SK-N-SH (cell line): ENCODE results near the gene PLPPR5. TPM values are rescaled to one million over a fixed set of nuclear protein-coding genes. Genes with fewer than 3 reads are reported as not detected.

Experiments used
- CTCF ChIA-PET: fragments of 300-600, 350-600 bp; formaldehyde crosslinking; extraction: SDS; loops from one replicate; lab custom pipeline; 2021; lab: Yijun Ruan, JAX
- POLR2A ChIA-PET: fragments of 350-600 bp; sonication (Branson Sonifier 250); formaldehyde crosslinking; extraction: SDS; loops from one replicate; lab custom pipeline; 2020; ENCODE audit warnings: antibody characterized with exemption, inconsistent platforms; lab: Yijun Ruan, JAX
- DNase-seq: peaks from one replicate; pipeline ENCODE4 v3.0.0; 2012
- H2AFZ ChIP-seq: fragments of 200-600 bp; sonication (generic); 2 replicates; pipeline ENCODE4 v1.8.1; 2016; ENCODE audit warnings: antibody characterized with exemption, mild to moderate bottlenecking, low read depth
- H3F3A ChIP-seq: fragments of 200-600 bp; sonication (generic); replicated peaks from 2 replicates; pipeline ENCODE3; 2016; ENCODE audit warnings: antibody characterized with exemption, mild to moderate bottlenecking; ENCODE audit not compliant: insufficient read depth
- H3K27ac ChIP-seq, 2 experiments: fragments of 200-500 bp in 1 of 2; fragments of 200-600 bp in 1 of 2; sonication (Bioruptor generic) in 1 of 2; sonication (generic), shearing (Covaris generic) in 1 of 2; 2 replicates each; pipeline versions ENCODE4 v1.5.1 to v1.6.1; 2014 to 2016; ENCODE audit warnings: low read depth in 2 of 2, inconsistent platforms in 1 of 2, low read length in 1 of 2, mild to moderate bottlenecking in 1 of 2, mixed read lengths in 1 of 2
- H3K27me3 ChIP-seq: fragments of 200-600 bp; sonication (generic), shearing (Covaris generic); 2 replicates; pipeline ENCODE4 v1.6.1; 2016; ENCODE audit warnings: mixed run types; ENCODE audit not compliant: insufficient read depth
- H3K36me3 ChIP-seq, 2 experiments: fragments of 200-500 bp in 1 of 2; fragments of 200-600 bp in 1 of 2; sonication (Bioruptor generic) in 1 of 2; sonication (generic) in 1 of 2; replicated peaks in 1 of 2; 2 replicates each; pipeline versions ENCODE3 to v1.5.1; 2014 to 2016; ENCODE audit warnings: low read length in 1 of 2, mild to moderate bottlenecking in 1 of 2; ENCODE audit not compliant: insufficient read depth in 2 of 2, control insufficient read depth in 1 of 2
- H3K4me1 ChIP-seq, 2 experiments: fragments of 200-500 bp in 1 of 2; fragments of 200-600 bp in 1 of 2; sonication (Bioruptor generic) in 1 of 2; sonication (generic), shearing (Covaris generic) in 1 of 2; 2 replicates each; pipeline versions ENCODE4 v1.5.1 to v1.6.1; 2014 to 2016; ENCODE audit warnings: low read depth in 1 of 2, low read length in 1 of 2, mixed run types in 1 of 2; ENCODE audit not compliant: insufficient read depth in 2 of 2, control insufficient read depth in 1 of 2
- H3K4me2 ChIP-seq: fragments of 200-600 bp; sonication (generic), shearing (Covaris generic); 2 replicates; pipeline ENCODE4 v1.6.1; 2017; ENCODE audit warnings: mixed run types
- H3K4me3 ChIP-seq, 2 experiments: fragments of 200-500 bp in 1 of 2; fragments of 200-600 bp in 1 of 2; sonication (Bioruptor generic) in 1 of 2; sonication (generic), shearing (Covaris generic) in 1 of 2; 2 replicates each; pipeline versions ENCODE4 v1.5.1 to v1.8.1; 2014 to 2016; ENCODE audit warnings: low read depth in 2 of 2, inconsistent platforms in 1 of 2, low read length in 1 of 2, mild to moderate bottlenecking in 1 of 2, mixed read lengths in 1 of 2, moderate library complexity in 1 of 2
- H3K79me2 ChIP-seq: fragments of 200-600 bp; sonication (generic); 2 replicates; pipeline ENCODE4 v1.8.1; 2017; ENCODE audit warnings: mild to moderate bottlenecking; ENCODE audit not compliant: insufficient read depth
- H3K9ac ChIP-seq: fragments of 200-600 bp; sonication (generic); 2 replicates; pipeline ENCODE4 v1.6.1; 2017; ENCODE audit warnings: mixed run types
- H3K9me2 ChIP-seq: fragments of 200-600 bp; sonication (generic); 2 replicates; pipeline ENCODE4 v1.6.1; 2017; ENCODE audit warnings: mixed run types
- H3K9me3 ChIP-seq: fragments of 200-600 bp; sonication (generic); 2 replicates; pipeline ENCODE4 v1.6.1; 2017; ENCODE audit warnings: mixed run types, mild to moderate bottlenecking, moderate library complexity
- H4K20me1 ChIP-seq: fragments of 200-600 bp; sonication (generic); 2 replicates; pipeline ENCODE4 v1.6.1; 2017; ENCODE audit warnings: mild to moderate bottlenecking, mixed run types; ENCODE audit not compliant: insufficient read depth
- FOXM1 ChIP-seq: IDR thresholded peaks from 2 replicates; pipeline ENCODE4 v1.4.0; 2012; ENCODE audit warnings: low read depth, mild to moderate bottlenecking
- GABPA ChIP-seq: IDR thresholded peaks from 2 replicates; pipeline ENCODE4 v1.4.0; 2012; ENCODE audit warnings: low read depth, mild to moderate bottlenecking
- MAX ChIP-seq: IDR thresholded peaks from 2 replicates; pipeline ENCODE4 v1.4.0; 2012; ENCODE audit warnings: low read depth
- MEF2A ChIP-seq: IDR thresholded peaks from 2 replicates; pipeline ENCODE4 v1.4.0; 2012; ENCODE audit warnings: low read depth, borderline replicate concordance
- RAD21 ChIP-seq: IDR thresholded peaks from 2 replicates; pipeline ENCODE4 v1.6.1; 2012; ENCODE audit warnings: mild to moderate bottlenecking, low read length
- RCOR1 ChIP-seq: fragments of 150-350 bp; IDR thresholded peaks from 2 replicates; pipeline ENCODE4 v1.6.1; 2017; ENCODE audit warnings: antibody characterized with exemption, low read length
- SIN3A ChIP-seq: IDR thresholded peaks from 2 replicates; pipeline ENCODE4 v1.6.1; 2012; ENCODE audit warnings: low read depth, mild to moderate bottlenecking, low read length, moderate library complexity, borderline replicate concordance
- TCF12 ChIP-seq: IDR thresholded peaks from 2 replicates; pipeline ENCODE4 v1.4.0; 2012
- WGBS: methylation state at CpG from one replicate; pipeline ENCODE4 v1.1.6; 2017; ENCODE audit warnings: low lambda C conversion rate; 5-methylcytosine and 5-hydroxymethylcytosine counted together
- polyA plus RNA-seq, 3 experiments: library from polyadenylated mRNA; depleted of rRNA; stranded (reverse); fragments of >200 nt; gene quantifications; 2 replicates each; pipeline ENCODE4 v1.2.3, GENCODE V29; 2012

PLPPR5 gene
- polyA plus RNA-seq, 1 of the 3 experiments (the other 2 are of a cell fraction): 0.23 TPM

DNA sequence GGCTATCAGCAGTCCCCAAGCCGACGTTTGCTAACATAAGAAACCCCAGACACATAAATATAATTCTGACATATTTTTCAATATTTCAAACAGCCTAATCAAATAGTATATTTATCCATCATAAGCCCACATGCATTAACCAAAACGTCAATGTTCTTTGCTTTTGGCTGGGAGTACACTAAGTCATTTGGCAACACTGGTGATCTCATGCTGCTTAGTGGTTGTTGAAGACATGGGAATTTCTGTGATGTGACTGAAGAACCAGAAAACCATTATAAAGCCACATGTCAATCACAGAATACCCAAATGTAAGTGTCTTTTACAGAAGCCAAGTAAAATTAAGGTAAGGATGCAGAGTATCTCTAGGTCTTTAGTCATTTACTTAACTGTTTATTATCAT, 57.6 kb downstream of the PLPPR5 start:
- TF ChIP-seq MAX: no peak
- H3K9me2 ChIP-seq: no peaks in the 10 kb centered on the region
- H3F3A ChIP-seq: no peaks in the 10 kb centered on the region
- 72% methylated on average over 3 of the region's 3 CpGs for WGBS
- H3K4me1 ChIP-seq: peaks cover 0 to 7% of the 10 kb centered on the region in 2 experiments; a peak in 2 of 4 replicates
- DNase-seq: no peak
- ChIA-PET POLR2A (no interaction called here), CTCF (interaction anchor here (0.8 kb wide), 1 partner anchor 13 kb away, joined by 3 read pairs; no protein-coding TSS in a partner anchor)
- H3K36me3 ChIP-seq: no peaks in the 10 kb centered on the region
- H3K4me3 ChIP-seq: no peak overlapping the region
- H4K20me1 ChIP-seq: no peaks in the 10 kb centered on the region
- H3K4me2 ChIP-seq: no peak overlapping the region
- H3K9me3 ChIP-seq: no peaks in the 10 kb centered on the region
- H3K79me2 ChIP-seq: no peaks in the 10 kb centered on the region
- H3K27me3 ChIP-seq: no peaks in the 10 kb centered on the region
- H2AFZ ChIP-seq: no peak overlapping the region
- no peak overlapping the region for H3K27ac ChIP-seq
- no peak overlapping the region for H3K9ac ChIP-seq

DNA sequence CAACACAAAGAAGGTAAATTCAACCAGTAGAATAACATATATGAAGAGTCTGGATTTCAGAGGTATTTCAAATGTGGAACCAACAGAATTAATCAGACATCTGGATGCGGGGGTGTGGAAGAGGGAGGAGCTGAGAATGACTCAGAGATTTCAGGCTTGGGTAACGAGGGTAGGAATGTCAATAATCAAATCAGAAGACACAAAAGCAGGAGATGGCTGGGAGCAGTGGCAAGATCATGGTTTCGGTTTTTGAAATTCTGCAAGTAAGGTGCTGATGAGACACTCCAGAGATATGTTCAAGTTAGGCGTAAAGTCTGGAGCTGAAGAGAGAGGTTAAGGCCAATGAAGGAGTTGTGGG, 64.0 kb downstream of the PLPPR5 start:
- POLR2A ChIA-PET: no interaction called here
- H3K9me3 ChIP-seq: no peaks in the 10 kb centered on the region
- no peak overlapping the region; a peak in 1 of 4 replicates for H3K27ac ChIP-seq
- CTCF ChIA-PET: no interaction called here
- peaks cover 0 to 7% of the 10 kb centered on the region in 2 experiments; a peak in 1 of 4 replicates for H3K4me1 ChIP-seq
- H3K79me2 ChIP-seq: no peaks in the 10 kb centered on the region
- no peak overlapping the region for H3K4me3 ChIP-seq
- no peaks in the 10 kb centered on the region for H3K9me2 ChIP-seq
- no peak for TF ChIP-seq MEF2A
- TF ChIP-seq, all 33 proteins: peak for 0
- Histone ChIP-seq H3K27me3 (no peaks in the 10 kb centered on the region; the same call in 1 of the 2 replicates), H3K36me3 (no peaks in the 10 kb centered on the region), H2AFZ (no peak overlapping the region), H3F3A (no peaks in the 10 kb centered on the region), H3K9ac (no peak overlapping the region), H3K4me2 (no peak overlapping the region), H4K20me1 (no peaks in the 10 kb centered on the region)
- DNase-seq: no peak
- 56% methylated on average over 4 of the region's 4 CpGs for WGBS

DNA sequence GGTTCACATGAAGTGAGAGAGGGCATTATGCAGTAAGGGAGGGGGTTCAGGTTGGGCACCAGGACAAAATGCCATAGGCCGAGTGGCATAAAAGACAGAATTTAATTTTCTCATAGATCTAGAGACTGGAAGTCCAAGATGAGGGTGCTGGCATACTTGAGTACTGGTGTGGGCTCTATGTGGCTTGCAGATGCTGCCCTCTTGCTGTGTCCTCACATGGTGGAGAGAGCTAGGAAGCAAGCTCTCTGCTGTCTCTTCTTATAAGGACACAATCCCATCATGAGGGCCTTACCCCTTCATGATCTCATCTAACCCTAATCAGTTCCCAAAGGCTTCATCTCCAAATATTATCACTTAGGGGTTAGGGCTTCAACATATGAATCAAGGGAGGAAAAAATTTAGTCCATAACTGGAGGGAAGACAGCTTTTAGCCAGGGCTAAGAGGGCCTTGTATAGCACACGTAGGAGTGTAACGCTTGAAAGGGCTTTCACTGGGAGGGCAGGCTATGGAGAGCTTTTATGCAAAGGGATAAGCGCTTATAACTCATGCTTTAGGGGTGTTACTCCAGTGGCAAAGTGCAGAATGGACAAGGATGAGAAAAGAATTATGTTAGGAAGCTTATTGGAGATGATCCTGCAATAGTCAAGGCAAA, 64.5 kb downstream of the PLPPR5 start:
- H3K27ac ChIP-seq: no peak overlapping the region
- DNase-seq: no peak
- H3K9me2 ChIP-seq: no peaks in the 10 kb centered on the region
- H3K4me2 ChIP-seq: no peak overlapping the region
- TF ChIP-seq GABPA (no peak), RAD21 (0 out of 2 replicates have a peak, but pooled peaks have one; percentile 13), SIN3A (no peak), RCOR1 (no peak), TCF12 (no peak), FOXM1 (no peak)
- TF ChIP-seq, all 33 proteins: peak for 1
- Histone ChIP-seq H3K27me3 (no peaks in the 10 kb centered on the region; the same call in 1 of the 2 replicates), H3K79me2 (no peaks in the 10 kb centered on the region), H2AFZ (no peak overlapping the region), H3K4me1 (peaks cover 0 to 7% of the 10 kb centered on the region in 2 experiments; a peak in 1 of 4 replicates), H3K9me3 (no peaks in the 10 kb centered on the region), H3K4me3 (no peak overlapping the region), H3K9ac (no peak overlapping the region), H3F3A (no peaks in the 10 kb centered on the region), H3K36me3 (no peaks in the 10 kb centered on the region), H4K20me1 (no peaks in the 10 kb centered on the region)
- WGBS: 86% methylated on average over 4 of the region's 4 CpGs
- POLR2A ChIA-PET: no interaction called here
- CTCF ChIA-PET: interaction anchor here (0.5 kb wide), 1 partner anchor 436 kb away, joined by 4 read pairs; no protein-coding TSS in a partner anchor
